GM21529 (cell line): ENCODE measurements around the gene METAP1D.
"Not testable (repeated sequence)": the region's sequence is repeated elsewhere in the genome, so short reads cannot be mapped to it uniquely, and the experiment has no call there.

Experiments
- ATAC-seq: cut with Tn5 transposase; IDR thresholded peaks from one replicate; pipeline ENCODE4 v1.9.1; 2021; ENCODE audit not compliant: unreplicated experiment

METAP1D gene

GRCh38 chr2:172100935-172101820, 101.4 kb downstream of the METAP1D start:
- no peak for ATAC-seq

DNA sequence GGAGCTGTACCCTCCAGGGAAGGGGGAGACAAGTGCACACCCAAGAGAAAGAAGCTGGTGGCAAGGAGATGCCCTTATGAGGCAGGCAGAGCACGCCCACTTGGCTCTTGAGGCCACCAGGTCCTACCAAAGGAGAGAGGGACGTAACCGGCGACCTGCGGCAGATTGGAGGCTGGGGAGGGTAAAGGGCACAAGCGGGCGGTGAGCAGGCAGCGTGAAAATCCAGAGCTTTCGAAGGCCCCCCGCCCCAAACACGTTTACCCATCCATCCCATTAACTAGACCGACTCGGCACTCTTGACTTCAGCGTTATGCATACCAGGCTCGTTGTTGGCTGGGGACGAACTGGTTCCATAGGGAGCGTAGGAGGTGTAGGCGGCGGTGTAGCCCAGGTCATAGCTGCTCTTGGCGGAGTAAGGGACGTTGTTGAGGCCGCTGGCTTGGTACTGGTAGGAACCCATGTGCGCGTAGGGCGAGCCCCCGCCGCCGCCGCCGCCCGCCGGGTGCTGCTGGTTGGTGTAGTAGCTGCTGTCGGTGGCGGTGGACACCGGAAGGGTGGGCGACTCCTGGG, 102.2 kb downstream of the METAP1D start:
- ATAC-seq, result peak; percentile 2

GRCh38 chr2:172102391-172103359, 102.9 kb downstream of the METAP1D start, which contains the start of gene DLX2:
Gene DLX2 (minus strand): TSS chr2:172102900. CDS start chr2:172102538, 362 bp downstream.
- ATAC-seq, result peak; percentile 74

- no peak for ATAC-seq
Observed at GRCh38 chr2:172103471-172104272, 103.9 kb downstream of the METAP1D start.

- no peak for ATAC-seq
Observed at GRCh38 chr2:172105471-172106107, 105.8 kb downstream of the METAP1D start.

GRCh38 chr2:172106108-172106961, 106.6 kb downstream of the METAP1D start:
- ATAC-seq, result no peak

GRCh38 chr2:172107690-172108586, 108.2 kb downstream of the METAP1D start:
- ATAC-seq, result no peak

DNA sequence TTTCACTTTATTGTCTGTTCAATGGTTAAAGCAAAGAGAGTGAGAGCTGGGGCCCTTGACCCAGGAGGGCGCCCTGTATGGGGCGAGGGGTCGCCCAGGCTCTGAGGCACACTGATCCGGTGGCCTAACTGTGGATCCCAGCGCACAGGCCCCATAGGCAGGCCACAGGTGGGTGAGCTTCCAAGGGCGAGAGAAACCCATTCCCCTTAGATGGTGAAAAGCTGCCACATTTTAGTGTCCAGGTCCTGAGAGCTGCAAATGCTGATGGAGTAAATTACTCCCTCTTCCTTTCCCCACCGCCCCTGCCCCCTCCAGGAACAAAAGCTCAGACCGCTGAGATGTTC, 108.8 kb downstream of the METAP1D start:
- no peak for ATAC-seq

DNA sequence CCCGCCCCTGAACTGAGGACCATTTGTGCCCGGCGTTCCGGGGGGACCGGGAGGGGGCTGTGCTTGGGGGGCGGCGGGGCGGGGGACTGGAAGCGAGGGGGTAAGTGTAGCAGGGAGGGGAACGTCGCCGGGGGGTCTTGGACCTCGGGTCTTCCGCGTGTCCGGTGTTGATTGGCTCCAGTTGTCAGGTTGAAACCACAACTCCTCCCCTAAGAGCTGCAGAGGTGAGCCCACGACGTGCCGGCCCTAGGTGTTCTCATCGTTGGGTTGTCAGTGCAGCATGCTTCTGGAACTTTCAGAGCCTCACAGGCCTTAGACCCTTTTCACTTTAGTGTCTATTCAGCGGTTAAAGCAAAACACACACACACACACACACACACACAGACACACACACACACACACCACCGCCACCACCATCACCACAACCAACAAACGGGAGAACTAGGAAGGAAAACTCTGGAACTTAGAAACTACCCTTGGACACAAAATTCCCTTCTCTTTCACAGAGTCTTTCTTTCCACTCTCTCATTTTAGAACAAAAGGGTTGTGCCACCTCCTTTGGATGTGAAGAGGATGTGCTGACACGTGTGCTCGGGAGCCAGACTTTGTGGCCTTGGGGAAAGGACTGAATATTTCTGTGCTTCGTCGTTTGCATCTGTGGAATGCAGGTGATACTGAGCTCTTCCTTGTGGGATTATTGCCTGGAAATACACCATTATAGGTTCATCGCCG, 109.7 kb downstream of the METAP1D start:
- no peak for ATAC-seq

- no peak for ATAC-seq
Observed at GRCh38 chr2:172109988-172110811, 110.4 kb downstream of the METAP1D start.

- ATAC-seq, result no peak
Observed at GRCh38 chr2:172113617-172114016, 113.9 kb downstream of the METAP1D start.

- not testable (repeated sequence) for ATAC-seq
Observed at GRCh38 chr2:172114176-172114575, 114.4 kb downstream of the METAP1D start.

DNA sequence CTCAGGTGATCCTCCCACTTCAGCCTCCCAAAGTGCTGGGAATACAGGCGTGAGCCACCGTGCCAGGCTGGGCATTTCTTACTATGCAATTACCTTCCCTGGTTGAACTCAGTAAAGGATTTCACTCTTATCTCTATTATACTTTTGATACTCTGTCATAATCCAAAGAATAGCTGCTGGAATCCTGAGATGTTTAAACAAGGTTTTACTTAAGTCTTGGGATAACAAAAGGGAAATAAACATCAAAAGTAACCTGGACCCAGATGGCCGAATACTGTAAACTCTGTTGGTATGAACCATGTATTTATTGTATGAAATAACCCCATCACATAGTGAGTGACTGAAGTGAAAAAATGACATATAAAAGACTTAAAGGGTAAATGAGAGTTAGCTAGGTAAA, 114.8 kb downstream of the METAP1D start:
- no peak for ATAC-seq

DNA sequence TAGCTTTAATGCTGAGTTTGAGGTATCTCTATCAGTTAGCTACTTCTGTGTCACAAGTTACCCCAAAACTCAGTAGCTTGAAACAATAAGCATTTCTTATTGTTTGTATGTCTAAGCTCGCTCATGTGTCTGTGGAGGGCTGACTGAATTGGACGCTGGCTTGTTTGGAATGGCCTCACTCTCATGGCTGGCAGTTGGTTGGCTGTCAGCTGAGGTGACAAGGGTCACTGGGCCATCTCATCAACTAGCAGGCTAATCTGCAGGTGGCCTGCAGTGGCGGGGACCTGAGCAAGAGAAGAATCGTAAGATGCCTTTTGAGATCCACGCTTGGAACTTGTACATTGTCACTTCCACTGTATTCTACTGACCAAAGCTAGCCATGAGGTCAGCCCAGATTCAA, 116.4 kb downstream of the METAP1D start:
- no peak for ATAC-seq

GRCh38 chr2:172119089-172119488, 119.3 kb downstream of the METAP1D start:
- ATAC-seq, result no peak

GRCh38 chr2:172120118-172120517, 120.4 kb downstream of the METAP1D start:
- no peak for ATAC-seq

DNA sequence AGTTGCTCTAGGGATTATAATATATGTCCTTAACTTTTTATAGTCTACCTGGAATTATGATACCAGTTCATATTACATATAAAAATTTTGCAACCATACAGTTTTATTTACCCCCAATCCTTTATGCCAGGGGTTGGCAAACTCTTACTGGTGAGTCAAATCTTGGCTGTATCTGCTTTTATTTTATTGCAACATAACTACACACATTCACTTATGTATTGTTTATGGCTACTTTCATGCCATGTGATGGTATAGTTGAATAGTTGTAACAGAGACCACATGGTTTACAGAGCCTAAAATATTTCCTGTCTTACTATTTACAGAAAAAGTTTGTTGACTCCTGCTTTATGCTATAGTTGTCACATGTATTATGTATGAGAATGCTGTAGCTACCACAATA, 128.7 kb downstream of the METAP1D start:
- no peak for ATAC-seq
